GM21367 (cell line): ENCODE measurements around the gene PRKCA.
"Not testable (repeated sequence)": the region's sequence is repeated elsewhere in the genome, so short reads cannot be mapped to it uniquely, and the experiment has no call there.

ENCODE experiments used
- ATAC-seq: cut with Tn5 transposase; IDR thresholded peaks from one replicate; pipeline ENCODE4 v1.9.1; 2021; ENCODE audit not compliant: unreplicated experiment

The PRKCA gene

DNA sequence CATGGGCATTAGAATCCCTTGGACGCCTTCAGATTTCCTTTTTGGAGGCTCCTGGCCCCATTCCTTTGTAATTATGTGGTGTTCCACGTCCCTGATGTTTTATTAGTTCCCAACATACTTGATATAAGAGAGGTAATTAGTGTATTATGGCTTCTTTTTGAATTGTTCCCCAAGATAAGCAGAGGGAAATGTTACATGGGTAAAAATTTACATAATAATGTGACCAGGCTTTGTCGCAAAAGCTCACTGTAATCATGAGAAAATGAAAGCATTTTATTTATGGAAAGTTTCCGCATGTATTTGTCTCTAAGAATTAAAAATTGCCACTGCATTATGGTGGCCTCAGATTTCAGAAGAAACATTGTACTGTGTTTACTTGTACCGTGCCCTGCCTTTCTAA is 177.8 kb downstream of the PRKCA start:
- ATAC-seq = no peak

DNA sequence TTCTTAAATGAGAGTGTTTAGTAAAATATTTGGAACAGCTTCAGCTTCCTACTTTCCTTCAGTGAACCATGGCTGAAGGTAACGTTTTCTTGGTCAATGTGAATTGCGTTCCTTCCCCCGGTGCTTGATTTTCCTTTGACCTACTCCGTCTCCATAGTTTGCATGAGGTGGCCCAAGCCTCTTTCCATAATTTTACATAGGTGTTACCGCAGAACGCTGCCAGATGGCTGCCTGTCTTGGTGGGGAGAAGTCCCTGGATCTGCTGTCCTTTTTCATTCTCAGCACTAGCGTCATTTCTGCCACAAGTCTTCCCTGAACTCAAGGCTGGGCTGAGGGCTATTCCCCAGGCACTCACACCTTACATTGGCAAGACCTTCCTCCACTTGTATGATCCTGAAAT is 178.4 kb downstream of the PRKCA start:
- no peak for ATAC-seq

DNA sequence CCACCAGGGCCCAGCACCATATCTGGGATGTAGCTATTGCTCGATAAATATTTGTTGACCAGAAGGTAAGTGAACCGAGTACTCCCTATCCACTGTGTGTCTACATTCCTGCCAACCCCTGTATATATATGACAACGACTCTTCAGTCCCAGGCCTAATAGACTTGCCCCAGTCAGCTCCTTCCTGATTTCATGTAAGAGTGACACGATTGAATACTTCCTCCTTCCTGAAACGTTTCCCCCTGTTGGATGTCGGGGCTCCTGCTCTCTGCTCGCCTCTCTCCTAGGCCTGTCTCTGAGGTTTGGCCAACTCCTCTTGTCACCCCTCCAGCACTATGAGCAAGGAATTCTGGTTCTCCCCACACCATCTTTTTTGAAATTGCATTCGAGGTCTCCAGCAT is 178.9 kb downstream of the PRKCA start:
- no peak for ATAC-seq

DNA sequence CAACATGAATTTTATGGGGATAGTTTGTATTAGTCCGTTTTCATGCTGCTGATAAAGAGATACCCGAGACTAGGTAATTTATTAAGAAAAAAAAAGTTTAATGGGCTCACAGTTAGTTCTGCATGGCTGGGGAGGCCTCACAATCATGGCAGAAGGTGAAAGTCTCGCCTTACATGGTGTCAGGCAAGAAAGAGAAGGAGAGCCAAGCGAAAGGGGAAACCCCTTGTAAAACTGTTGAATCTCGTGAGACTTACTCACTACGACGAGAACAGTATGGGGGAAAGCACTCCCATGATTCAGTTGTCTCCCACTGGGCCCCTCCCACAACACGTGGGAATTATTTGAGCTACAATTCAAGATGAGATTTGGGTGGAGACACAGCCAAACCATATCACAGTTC is 181.5 kb downstream of the PRKCA start:
- ATAC-seq = no peak

DNA sequence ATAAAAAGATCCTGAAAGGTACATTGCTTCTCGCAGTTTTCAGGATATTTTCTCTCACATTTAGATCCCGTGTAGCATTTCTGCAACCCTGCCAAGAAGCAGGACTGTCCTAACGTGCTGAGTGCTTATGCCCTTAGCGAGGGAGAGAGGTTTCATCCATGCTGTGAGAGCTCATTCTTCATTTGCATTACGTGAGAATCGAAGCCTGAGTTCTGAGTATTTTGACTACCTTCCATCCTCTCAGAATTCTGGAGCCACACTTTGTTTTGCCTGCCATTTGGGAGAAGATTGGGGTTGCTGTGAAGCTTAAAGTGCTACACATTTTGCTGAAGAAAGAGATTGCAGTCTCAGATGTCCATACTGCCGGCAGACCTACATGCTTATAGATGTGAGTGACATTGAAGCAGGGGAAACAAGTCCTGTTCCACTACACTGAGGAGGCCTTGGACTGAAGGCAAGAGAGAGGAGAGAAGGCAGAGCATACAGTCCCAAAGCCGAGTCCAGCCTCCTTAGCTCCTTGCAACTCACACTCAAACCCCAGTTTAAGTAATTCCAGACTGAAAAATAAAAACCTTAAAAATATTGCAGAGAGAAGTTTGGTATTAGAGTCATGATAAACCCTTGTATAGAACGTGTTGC is 183.0 kb downstream of the PRKCA start:
- ATAC-seq = no peak

DNA sequence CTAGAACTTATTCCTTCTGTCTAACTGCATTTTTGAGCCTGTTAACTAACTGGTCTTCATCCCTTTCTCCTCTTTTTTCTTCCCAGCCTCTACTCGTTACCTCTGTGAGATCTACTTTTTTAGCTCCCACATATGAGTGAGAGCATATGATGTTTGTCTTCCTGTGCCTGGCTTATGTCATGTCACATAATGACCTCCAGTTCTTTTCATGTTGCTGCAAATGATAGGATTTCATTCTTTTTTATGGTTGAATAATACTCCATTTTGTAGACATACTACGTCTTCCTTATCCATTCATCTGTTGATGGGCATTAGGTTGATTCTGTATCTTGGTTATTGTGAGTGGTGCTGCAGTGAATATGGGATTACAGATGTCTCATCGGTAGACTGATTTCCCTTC is 184.7 kb downstream of the PRKCA start:
- ATAC-seq = no peak

DNA sequence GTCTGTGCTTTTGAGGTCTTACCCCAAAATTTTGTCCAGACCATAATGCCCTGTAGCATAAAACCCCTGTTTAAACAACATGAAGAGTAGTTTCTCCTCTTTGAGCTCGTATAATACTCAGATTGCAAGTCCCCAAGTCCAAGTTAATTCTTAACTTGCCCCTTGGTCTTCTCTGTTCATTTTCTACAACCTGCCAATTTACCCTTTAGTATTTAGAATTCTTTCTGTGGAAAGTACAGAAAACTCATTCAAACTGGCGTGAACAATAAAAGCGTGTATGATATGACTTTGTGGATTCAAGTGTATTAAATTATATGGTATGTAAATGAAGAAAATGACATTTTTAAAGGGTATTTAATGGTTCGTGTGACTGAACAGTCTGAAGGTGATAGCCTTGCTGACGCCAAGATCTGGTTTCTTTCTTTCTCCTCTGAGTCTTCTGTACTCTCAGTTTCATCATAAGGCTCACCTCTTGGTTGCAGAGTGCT is 185.6 kb downstream of the PRKCA start:
- no peak for ATAC-seq

DNA sequence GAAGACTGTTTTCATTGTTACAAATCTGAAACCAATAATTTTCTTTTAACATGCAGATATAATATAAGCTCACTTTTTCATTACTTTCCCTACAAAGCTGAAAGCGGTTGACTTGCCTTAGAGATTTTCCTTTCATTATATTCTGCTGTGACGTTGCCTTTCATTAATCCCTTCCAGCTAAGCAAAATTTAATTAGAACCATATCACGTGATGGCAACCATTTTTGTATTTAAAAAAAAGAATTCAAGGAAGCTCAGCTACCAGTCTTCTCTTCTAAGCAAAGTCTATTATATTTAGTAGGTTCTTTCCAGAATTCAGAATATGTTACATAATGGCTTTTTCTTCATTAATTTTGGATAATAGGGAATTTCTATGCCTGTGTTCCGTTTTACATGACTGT is 186.5 kb downstream of the PRKCA start:
- ATAC-seq = no peak

DNA sequence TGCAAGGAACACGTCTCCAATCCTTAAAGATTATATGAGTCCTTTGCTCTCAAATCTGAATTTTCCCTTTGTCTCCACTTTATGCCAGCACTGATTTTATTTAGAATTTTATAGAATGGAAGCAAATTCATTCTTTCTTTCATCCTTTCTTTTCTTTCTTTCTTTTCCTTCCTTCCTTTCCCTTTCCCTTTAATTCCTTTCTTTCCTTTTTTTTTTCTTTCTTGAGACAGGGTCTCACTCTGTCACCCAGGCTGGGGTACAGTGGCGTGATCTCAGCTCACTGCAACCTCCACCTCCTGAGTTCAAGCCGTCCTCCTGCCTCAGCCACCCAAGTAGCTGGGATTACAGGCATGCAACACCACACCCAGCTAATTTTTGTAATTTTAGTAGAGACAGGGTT is 187.2 kb downstream of the PRKCA start:
- ATAC-seq = not testable (repeated sequence)

DNA sequence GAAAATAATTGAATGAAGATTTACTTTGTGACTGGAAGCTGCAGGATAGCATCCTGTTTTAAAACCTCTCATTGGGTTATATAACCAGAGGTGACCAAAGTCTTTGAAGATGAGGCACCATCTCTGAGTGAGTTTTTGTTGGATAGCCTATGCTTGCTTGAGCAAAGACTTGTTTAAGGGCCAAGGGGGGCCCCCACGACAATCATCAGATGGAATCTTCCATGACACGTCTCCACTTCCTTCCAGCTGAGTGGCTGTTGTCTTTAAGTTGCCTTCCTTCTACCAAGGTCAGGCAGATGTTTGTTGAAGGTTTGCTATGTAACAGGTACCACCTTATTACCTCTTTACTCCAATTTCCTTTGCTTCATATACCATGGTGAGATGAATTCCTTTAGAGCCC is 188.8 kb downstream of the PRKCA start:
- ATAC-seq = no peak

DNA sequence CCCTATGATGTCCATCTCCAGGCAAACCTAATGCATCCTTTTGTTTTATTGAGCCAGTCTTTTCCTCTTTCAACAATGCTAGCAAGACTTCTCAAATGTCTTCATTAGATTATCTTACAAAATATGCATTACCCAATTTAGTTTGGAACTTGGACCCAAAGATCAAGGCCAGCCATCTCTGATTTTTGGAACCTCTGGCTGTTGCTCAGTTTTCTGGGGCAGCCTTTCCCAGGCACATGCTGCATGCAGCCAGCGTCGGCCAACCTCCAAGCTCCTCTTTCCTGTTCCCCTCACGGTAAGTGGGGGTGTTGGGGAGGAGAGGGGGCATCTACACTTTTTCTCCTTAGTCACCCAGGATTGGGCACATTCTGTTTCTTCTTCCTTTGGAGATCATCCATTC is 189.3 kb downstream of the PRKCA start:
- no peak for ATAC-seq

DNA sequence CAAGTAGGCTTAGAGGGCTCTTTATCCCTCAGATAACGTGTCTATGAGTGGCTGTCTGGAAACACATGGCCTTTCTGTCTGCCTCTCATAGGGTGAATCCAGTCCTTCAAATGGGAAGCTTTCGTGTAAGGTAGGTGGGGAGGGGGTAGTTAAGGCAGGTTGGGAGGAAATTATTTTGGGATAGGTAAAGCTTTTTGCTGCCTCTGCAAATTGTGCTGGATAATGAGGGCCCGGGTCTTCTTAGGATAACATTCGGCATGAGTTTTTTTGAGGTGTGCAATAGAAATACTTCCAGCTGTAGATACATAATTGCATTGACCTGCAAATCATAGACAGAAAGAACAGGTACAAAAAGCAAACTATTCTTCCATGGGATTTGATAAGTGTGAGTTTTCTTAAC is 189.7 kb downstream of the PRKCA start:
- no peak for ATAC-seq

DNA sequence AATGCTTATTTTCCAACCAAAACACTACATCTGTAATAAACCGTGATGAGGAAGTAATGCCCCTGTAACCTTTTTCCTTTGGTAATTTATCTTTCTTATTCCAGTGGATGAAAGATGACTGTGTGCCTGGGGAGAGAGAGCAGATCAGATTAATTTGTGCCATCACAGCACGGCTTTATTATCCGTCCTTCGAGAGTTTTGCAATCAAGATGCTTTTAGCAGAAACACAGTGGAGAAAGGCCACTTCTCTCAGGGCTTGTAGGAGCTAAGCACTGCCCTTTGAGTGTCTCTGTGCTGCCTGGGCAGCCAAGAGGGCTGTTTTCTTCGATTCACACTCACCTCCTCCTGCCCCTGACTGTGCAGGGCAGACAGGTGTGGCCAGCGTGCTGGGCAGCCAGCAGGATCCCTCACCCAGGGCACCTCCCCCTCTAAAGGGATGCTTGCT is 190.2 kb downstream of the PRKCA start:
- no peak for ATAC-seq

DNA sequence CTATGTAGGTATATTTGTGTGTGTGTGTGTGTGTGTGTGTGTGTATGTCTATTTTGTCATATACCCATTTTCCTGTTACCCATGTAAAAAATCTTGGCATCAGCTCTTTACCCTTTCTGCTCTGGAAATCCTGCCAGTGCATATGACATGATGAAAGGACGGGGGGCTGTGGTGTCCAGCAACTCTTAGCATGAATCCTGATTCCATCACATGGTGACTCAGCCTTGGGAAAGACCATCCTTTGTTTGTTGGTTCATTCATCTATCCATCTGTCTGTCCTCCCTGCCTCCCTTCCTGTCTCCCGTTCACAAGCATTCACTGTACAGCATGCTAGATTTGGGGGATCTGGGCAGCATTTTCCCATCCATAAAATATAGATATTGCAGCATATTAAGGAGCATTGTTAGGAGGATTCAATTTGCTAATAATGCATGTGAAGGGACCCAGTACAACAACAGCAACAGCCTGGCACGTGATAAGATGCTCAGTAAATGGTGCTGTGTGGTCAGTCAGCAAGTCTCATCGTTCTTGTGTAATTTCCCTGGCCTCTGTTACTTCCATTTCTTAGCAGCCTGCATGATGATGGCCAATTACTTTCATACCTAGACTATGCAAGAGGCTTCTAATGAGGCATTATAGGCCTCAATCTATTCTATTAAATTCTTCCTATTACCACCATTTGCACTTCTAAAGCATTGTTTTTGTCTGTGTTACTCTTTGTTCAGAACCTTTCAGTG is 191.0 kb downstream of the PRKCA start:
- ATAC-seq = no peak

DNA sequence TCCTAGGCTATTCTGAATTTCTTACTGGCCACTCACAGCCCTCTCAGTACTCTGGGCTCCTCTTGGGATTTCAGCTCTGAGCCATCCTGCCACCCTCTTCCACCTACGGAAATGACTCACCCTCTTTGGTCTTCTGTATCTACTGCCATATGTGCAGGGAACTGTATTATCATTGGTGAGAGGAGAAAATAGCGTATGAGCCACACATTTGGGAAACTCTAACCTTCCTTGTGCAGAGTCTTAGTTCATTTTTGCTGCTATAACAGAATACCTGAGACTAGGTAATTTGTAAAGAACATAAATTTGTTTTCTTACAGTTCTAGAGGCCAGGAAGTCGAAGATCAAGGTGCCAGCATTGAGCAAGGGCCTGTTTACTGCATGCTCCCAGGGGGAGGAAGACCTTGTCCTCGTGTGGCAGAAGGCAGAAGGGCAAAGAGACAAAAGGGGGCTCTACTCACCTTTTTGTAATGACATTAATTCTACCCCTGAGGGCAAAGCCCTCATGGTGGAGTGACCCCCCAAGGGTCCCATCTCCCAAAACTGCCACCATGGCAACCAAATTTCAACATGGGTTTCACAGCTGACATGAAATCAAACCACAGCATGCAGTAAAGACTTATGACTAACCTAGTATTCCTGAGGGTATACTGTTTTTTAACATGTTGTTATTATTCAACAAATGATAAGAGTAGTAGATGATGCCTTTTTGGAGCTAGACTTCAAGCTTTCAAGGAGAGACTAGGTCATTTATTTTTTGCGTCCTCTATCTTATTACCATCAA is 191.8 kb downstream of the PRKCA start:
- no peak for ATAC-seq

DNA sequence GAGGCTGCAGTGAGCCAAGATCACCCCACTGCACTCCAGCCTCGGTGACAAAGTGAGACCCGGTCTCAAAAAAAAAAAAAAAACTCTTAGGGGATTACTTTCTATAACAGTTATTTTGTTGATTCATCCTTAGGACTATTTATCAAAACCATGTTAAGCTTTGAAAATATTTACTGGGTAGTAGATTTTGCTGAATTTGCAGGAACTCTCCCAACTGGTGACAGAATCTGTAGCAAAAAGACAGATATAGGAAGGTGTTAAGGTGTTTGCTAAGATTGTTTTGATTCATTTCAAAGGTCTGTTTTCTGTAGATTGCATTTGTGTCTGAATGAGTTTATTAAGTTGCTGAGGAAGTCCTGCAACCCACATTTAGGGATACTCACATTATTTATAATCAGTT is 192.6 kb downstream of the PRKCA start:
- ATAC-seq = no peak

DNA sequence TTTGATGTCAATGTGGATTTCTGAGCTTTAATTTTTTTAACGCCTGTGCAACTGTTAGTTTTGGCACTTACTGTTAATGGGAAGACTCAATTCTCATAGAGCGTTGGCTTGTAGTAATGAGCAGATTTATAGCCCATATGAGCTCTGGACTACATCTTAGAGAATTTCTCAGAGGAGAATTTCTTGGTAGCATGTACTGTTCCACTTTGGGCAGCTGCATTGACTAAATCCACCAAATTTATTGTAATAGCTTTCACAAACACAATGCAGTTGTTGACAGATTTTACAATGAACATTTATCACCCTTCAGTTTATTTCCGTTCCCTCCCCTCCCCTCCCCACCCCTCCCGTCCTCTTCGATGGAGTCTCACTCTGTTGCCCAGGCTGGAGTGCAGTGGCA is 193.9 kb downstream of the PRKCA start:
- ATAC-seq = no peak

DNA sequence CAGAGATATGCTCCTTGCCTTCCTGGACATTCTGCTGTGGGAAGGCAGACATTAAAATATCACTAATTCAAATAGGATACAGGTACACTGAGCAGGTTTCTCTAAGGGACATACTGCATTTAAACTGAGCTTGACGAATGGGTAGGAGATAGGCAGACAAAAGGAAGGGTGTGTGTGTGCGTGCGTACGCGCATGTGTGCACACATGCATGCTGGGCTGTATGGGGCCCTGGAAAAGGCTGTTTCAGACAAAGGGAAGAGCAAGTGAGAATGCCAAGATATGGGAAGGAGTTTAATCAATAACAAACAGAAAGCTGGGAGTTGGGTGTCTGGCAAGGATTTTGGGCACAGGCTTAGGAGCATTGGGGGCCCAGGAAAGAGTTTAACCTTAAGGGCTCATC is 196.2 kb downstream of the PRKCA start:
- ATAC-seq = no peak

DNA sequence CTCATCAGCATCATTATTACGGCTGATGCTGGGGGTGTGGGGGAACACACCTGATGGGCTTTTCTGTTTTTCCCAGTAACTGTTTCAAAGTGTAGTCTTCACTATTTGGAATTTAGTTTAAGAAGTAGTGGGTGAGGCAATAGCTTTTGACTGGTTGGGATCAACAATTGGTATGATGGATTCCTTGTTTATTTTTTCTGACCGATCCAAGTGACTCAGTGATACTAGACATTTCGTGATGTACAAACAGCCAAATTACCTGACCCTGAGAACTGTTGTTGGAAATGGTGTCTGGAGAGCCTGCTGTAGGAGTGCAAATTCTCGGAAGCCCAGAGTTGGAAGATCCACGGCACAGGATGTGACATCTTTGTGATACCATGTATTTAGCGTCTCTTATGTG is 204.2 kb downstream of the PRKCA start:
- no peak for ATAC-seq

DNA sequence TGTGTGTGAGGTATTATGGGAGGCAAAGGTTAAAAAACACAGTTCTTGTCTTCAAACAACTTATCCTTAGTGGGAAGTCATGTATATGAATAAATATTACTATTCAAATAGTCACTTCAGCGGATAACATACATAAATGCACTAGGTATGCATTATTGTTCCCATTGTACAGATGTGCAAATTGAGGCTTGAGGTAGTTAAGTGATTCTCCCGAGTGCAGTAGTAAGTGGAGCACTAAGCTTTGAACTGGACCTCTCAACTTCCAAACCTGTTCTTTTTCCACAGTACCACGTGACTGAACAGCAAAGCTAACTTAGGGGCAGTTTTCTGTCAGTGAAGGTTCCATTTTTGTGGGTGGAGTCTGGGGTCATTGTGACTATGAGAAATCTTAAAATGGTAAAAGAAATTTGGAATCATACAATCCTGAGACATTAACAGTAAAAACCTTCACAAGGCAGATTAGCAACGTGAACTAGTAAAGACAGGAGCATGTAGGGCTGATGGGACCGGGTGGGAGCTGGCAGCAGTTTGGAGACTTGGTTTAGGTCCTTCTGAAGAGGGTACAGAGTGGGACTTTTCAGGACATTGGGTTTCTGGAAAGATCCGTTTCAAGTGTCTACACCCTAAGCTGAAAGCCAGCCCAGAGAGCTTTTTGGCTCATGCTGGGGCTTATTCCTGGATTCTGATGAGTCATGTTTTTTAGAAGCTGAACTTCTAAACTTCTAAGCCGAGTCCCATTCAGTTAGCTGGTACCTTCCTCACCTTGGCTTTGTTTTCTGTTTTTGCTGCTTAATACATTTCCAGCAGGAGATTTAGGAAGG is 204.9 kb downstream of the PRKCA start:
- ATAC-seq = no peak
